H9 (cell line): ENCODE measurements around the gene ATG14. TPM values are rescaled to one million over a fixed set of nuclear protein-coding genes. Genes with fewer than 3 reads are reported as not detected.

Experiments used
- DNase-seq: peaks from one replicate; pipeline ENCODE4 v3.0.0-alpha.2; 2017
- H2AFZ ChIP-seq: one replicate; pipeline ENCODE4 v1.6.1; 2013; ENCODE audit warnings: mild to moderate bottlenecking, low read length, control low read depth, moderate library complexity
- H2AK5ac ChIP-seq: 2 replicates; pipeline ENCODE4 v1.6.1; 2013; ENCODE audit warnings: low read length, control low read depth, mixed read lengths; ENCODE audit not compliant: insufficient read length
- H2BK120ac ChIP-seq: one replicate; pipeline ENCODE4 v1.6.1; 2013; ENCODE audit warnings: low read depth, mild to moderate bottlenecking, low read length, control low read depth, inconsistent platforms; ENCODE audit not compliant: poor library complexity, severe bottlenecking
- H2BK12ac ChIP-seq: 2 replicates; pipeline ENCODE4 v1.6.1; 2013; ENCODE audit warnings: low read length, control low read depth, mixed read lengths, low read depth; ENCODE audit not compliant: insufficient read length
- H2BK15ac ChIP-seq: 2 replicates; pipeline ENCODE4 v1.6.1; 2013; ENCODE audit warnings: low read depth, low read length, control low read depth
- H2BK20ac ChIP-seq: one replicate; pipeline ENCODE4 v1.6.1; 2013; ENCODE audit warnings: low read depth, mild to moderate bottlenecking, low read length, control low read depth, inconsistent platforms; ENCODE audit not compliant: poor library complexity, severe bottlenecking
- H2BK5ac ChIP-seq: 2 replicates; pipeline ENCODE4 v1.6.1; 2013; ENCODE audit warnings: low read length, control low read depth, mixed read lengths; ENCODE audit not compliant: insufficient read length
- H3K14ac ChIP-seq: 2 replicates; pipeline ENCODE4 v1.6.1; 2013; ENCODE audit warnings: low read length, control low read depth; ENCODE audit not compliant: insufficient read depth
- H3K18ac ChIP-seq: 2 replicates; pipeline ENCODE4 v1.6.1; 2013; ENCODE audit warnings: low read depth, mild to moderate bottlenecking, mixed read lengths, low read length, control low read depth; ENCODE audit not compliant: insufficient read length
- H3K23ac ChIP-seq: 2 replicates; pipeline ENCODE4 v1.6.1; 2013; ENCODE audit warnings: low read length, control low read depth, mixed read lengths, low read depth; ENCODE audit not compliant: insufficient read length
- H3K23me2 ChIP-seq: 2 replicates; pipeline ENCODE4 v1.6.1; 2013; ENCODE audit warnings: low read depth, mild to moderate bottlenecking, mixed read lengths, low read length, control low read depth; ENCODE audit not compliant: insufficient read length, poor library complexity, severe bottlenecking
- H3K27ac ChIP-seq: 2 replicates; pipeline ENCODE4 v1.5.1; 2013; ENCODE audit warnings: low read length, control low read depth, mixed read lengths, low read depth; ENCODE audit not compliant: insufficient read length
- H3K27me3 ChIP-seq: 2 replicates; pipeline ENCODE4 v1.6.1; 2013; ENCODE audit warnings: low read length, control low read depth, inconsistent platforms; ENCODE audit not compliant: insufficient read depth
- H3K4ac ChIP-seq: 2 replicates; pipeline ENCODE4 v1.6.1; 2013; ENCODE audit warnings: low read depth, mild to moderate bottlenecking, control low read depth, inconsistent platforms, low read length, moderate library complexity
- H3K4me1 ChIP-seq: 2 replicates; pipeline ENCODE4 v1.6.1; 2013; ENCODE audit warnings: low read length, control low read depth, inconsistent platforms; ENCODE audit not compliant: insufficient read depth
- H3K4me2 ChIP-seq: 2 replicates; pipeline ENCODE4 v1.6.1; 2013; ENCODE audit warnings: low read length, control low read depth, mixed read lengths; ENCODE audit not compliant: insufficient read length, insufficient read depth
- H3K56ac ChIP-seq: 2 replicates; pipeline ENCODE4 v1.6.1; 2013; ENCODE audit warnings: low read depth, mild to moderate bottlenecking, mixed read lengths, low read length, control low read depth; ENCODE audit not compliant: insufficient read length
- H3K79me1 ChIP-seq: 2 replicates; pipeline ENCODE4 v1.6.1; 2013; ENCODE audit warnings: low read depth, mild to moderate bottlenecking, moderate library complexity, low read length, control low read depth, inconsistent platforms; ENCODE audit not compliant: insufficient read depth, poor library complexity, severe bottlenecking
- H3K79me2 ChIP-seq: 2 replicates; pipeline ENCODE4 v1.6.1; 2013; ENCODE audit warnings: low read length, control low read depth, inconsistent platforms; ENCODE audit not compliant: insufficient read depth
- H3K9ac ChIP-seq: 2 replicates; pipeline ENCODE4 v1.6.1; 2013; ENCODE audit warnings: low read length, control low read depth, mixed read lengths; ENCODE audit not compliant: insufficient read length; ENCODE audit errors: extremely low read depth
- H3K9me3 ChIP-seq: one replicate; pipeline ENCODE4 v1.6.1; 2013; ENCODE audit warnings: low read depth, low read length, inconsistent platforms; ENCODE audit not compliant: control insufficient read depth
- H3T11ph ChIP-seq: one replicate; pipeline ENCODE4 v1.6.1; 2013; ENCODE audit warnings: mild to moderate bottlenecking, low read length, control low read depth, inconsistent platforms
- H4K20me1 ChIP-seq: one replicate; pipeline ENCODE4 v1.6.1; 2013; ENCODE audit not compliant: control insufficient read depth, insufficient read length, insufficient read depth
- H4K5ac ChIP-seq: 2 replicates; pipeline ENCODE4 v1.6.1; 2013; ENCODE audit warnings: low read depth, mild to moderate bottlenecking, mixed read lengths, low read length, control low read depth; ENCODE audit not compliant: insufficient read length
- H4K8ac ChIP-seq: replicated peaks from 2 replicates; pipeline ENCODE4 v1.6.1; 2013; ENCODE audit warnings: low read length, control low read depth, mixed read lengths, low read depth; ENCODE audit not compliant: insufficient read length
- H4K91ac ChIP-seq: 2 replicates; pipeline ENCODE4 v1.6.1; 2013; ENCODE audit warnings: low read depth, mild to moderate bottlenecking, moderate library complexity, mixed read lengths, low read length, control low read depth; ENCODE audit not compliant: insufficient read length
- H3K27ac Mint-ChIP-seq, 3 experiments: 2 replicates in 2 of 3; 3 replicates in 1 of 3; pipeline ENCODE4 v1.8.0; 2020 to 2021; ENCODE audit warnings: mixed read lengths in 3 of 3, mild to moderate bottlenecking in 1 of 3, moderate library complexity in 1 of 3
- H3K27me3 Mint-ChIP-seq: 2 replicates; pipeline ENCODE4 v1.8.0; 2021; ENCODE audit warnings: low read depth, mild to moderate bottlenecking, moderate library complexity, mixed read lengths
- H3K36me3 Mint-ChIP-seq, 3 experiments: 2 replicates in 2 of 3; 3 replicates in 1 of 3; pipeline ENCODE4 v1.8.0; 2020 to 2021; ENCODE audit warnings: low read depth in 3 of 3, mixed read lengths in 3 of 3; ENCODE audit not compliant: insufficient read depth in 1 of 3
- H3K4me1 Mint-ChIP-seq, 2 experiments: 2 replicates each; pipeline ENCODE4 v1.8.0; 2020; ENCODE audit warnings: mixed read lengths in 2 of 2
- H3K4me3 Mint-ChIP-seq, 2 experiments: 2 replicates in 1 of 2; 3 replicates in 1 of 2; pipeline ENCODE4 v1.8.0; 2020 to 2021; ENCODE audit warnings: mild to moderate bottlenecking in 2 of 2, mixed read lengths in 2 of 2, moderate library complexity in 1 of 2
- H3K9me3 Mint-ChIP-seq, 2 experiments: 2 replicates in 1 of 2; 3 replicates in 1 of 2; pipeline ENCODE4 v1.8.0; 2020; ENCODE audit warnings: mild to moderate bottlenecking in 2 of 2, mixed read lengths in 2 of 2, moderate library complexity in 1 of 2
- CTCF ChIP-seq: fragments of 200-600 bp; sonication (generic); conservative IDR thresholded peaks from 3 replicates; pipeline ENCODE4 v1.8.0; 2021; ENCODE audit warnings: antibody characterized with exemption, mild to moderate bottlenecking
- WGBS: extraction: QIAGEN DNeasy Blood & Tissue Kit; methylation state at CpG from one replicate; pipeline ENCODE4 v1.1.7; 2013; ENCODE audit warnings: missing lambda C conversion rate, low lambda C conversion rate, mixed read lengths; ENCODE audit not compliant: insufficient read length; ENCODE audit errors: extremely low coverage; 5-methylcytosine and 5-hydroxymethylcytosine counted together
- total RNA-seq: library from RNA; stranded (reverse); gene quantifications from 2 replicates; pipeline ENCODE4 v1.2.1, GENCODE V29; 2021

ATG14 gene
- total RNA-seq, 1 experiment from 2014 or later = 13.6 TPM

GRCh38 chr14:55436519-55436918 is 24.9 kb upstream of the ATG14 start:
- Histone ChIP-seq H3K9ac (no peak overlapping the region), H2BK12ac (no peak overlapping the region), H3K18ac (no peak overlapping the region), H4K5ac (no peak overlapping the region), H3K23me2 (no peaks in the 10 kb centered on the region), H2AFZ (no peak overlapping the region), H4K91ac (no peak overlapping the region), H3K4ac (no peak overlapping the region), H3K27ac (no peak overlapping the region), H3K4me2 (no peak overlapping the region), H4K20me1 (no peaks in the 10 kb centered on the region), H2BK20ac (no peak overlapping the region), H3T11ph (no peak overlapping the region), H2BK120ac (no peak overlapping the region), H2BK15ac (no peak overlapping the region), H3K14ac (no peak overlapping the region), H3K23ac (no peak overlapping the region), H3K4me1 (peaks cover 2% of the 10 kb centered on the region; the same call in 1 of the 2 replicates), H3K27me3 (no peaks in the 10 kb centered on the region), H2AK5ac (no peak overlapping the region), H2BK5ac (no peak overlapping the region), H3K9me3 (no peaks in the 10 kb centered on the region), H3K79me1 (no peaks in the 10 kb centered on the region), H4K8ac (no peak overlapping the region), H3K79me2 (no peaks in the 10 kb centered on the region), H3K56ac (no peak overlapping the region)
- H3K9me3 Mint-ChIP-seq = no peaks in the 10 kb centered on the region
- H3K27me3 Mint-ChIP-seq = peaks cover 3% of the 10 kb centered on the region; the same call in 1 of the 2 replicates
- no peak overlapping the region for H3K4me3 Mint-ChIP-seq
- no peak overlapping the region for H3K27ac Mint-ChIP-seq
- no peaks in the 10 kb centered on the region for H3K36me3 Mint-ChIP-seq
- no peak for DNase-seq
- no peak for TF ChIP-seq CTCF
- WGBS = no CpG with 5 or more reads among the region's 4 CpGs
- peaks cover 11% of the 10 kb centered on the region in 2 experiments for H3K4me1 Mint-ChIP-seq
